ENCODE measurements around the gene KATNA1. TPM values are rescaled to one million over a fixed set of nuclear protein-coding genes. Genes with fewer than 3 reads are reported as not detected.

The KATNA1 gene
- total RNA-seq, 1 donor from 2014 or later: 13.3 TPM

DNA sequence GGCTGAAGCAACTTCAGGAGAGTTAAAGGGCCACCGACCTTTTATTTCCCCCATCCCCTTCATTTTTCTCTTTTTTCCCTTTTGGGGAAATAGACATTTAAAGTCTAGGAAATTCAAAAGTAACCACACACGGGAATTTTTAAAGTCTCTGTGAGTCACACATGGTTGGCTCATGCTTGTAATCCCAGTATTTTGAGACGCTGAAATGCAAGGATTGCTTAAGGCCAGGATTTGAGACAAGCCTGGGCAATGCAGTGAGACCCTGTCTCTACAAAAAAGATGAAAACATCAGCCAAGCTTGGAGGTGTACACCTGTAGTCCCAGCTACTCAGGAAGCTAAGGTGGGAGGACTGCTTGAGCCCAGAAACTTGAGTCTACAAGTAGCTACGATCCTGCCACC, 34.2 kb downstream of the KATNA1 start:
- H3K9me3 ChIP-seq: peaks cover 8% of the 10 kb centered on the region
- TF ChIP-seq, protein P1, sequence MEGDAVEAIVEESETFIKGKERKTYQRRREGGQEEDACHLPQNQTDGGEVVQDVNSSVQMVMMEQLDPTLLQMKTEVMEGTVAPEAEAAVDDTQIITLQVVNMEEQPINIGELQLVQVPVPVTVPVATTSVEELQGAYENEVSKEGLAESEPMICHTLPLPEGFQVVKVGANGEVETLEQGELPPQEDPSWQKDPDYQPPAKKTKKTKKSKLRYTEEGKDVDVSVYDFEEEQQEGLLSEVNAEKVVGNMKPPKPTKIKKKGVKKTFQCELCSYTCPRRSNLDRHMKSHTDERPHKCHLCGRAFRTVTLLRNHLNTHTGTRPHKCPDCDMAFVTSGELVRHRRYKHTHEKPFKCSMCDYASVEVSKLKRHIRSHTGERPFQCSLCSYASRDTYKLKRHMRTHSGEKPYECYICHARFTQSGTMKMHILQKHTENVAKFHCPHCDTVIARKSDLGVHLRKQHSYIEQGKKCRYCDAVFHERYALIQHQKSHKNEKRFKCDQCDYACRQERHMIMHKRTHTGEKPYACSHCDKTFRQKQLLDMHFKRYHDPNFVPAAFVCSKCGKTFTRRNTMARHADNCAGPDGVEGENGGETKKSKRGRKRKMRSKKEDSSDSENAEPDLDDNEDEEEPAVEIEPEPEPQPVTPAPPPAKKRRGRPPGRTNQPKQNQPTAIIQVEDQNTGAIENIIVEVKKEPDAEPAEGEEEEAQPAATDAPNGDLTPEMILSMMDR (IDR thresholded peaks at IDR 0.05): no peak
- intact Hi-C loops (cut with DNase I): no loop called here
- H3K27me3 ChIP-seq (ENCODE audit: low read depth): no peaks in the 10 kb centered on the region
- DNase-seq: no peak
- no peak overlapping the region for H3K4me3 ChIP-seq
- H3K27ac ChIP-seq: no peak overlapping the region
- no peak for ATAC-seq
- H3K36me3 ChIP-seq: peaks cover 37% of the 10 kb centered on the region
- H3K4me1 ChIP-seq: no peaks in the 10 kb centered on the region

DNA sequence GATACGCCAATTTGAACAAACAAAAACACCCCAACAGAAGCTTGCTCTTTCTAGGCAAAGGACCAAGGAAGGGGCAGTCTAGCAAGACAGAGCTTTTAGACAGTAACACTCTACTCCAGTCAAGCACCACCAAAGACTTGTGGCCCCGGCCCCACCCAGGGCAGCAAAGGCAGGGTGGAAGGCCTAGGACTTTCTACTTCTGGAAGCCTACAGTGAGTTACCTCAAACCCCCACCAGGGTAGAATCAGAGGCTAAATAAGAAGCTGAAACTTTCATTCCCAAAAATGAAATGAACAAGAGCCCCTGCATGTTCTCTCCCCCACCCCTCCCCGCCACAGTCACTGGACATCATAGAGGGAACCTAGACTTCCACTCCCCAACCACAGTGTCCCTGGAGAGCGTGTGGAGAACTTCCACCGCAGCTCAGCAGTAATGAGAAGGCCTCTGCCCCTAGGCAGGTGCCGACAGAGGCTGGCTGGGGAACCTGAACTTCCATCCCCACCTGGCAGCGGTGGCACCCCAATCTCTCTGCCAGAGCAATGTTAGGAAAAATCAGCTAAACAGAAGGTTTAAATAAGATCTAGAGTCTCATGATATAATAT, 40.0 kb downstream of the KATNA1 start:
- no peaks in the 10 kb centered on the region for H3K27me3 ChIP-seq (ENCODE audit: low read depth)
- intact Hi-C loops (cut with DNase I): no loop called here
- no peak for ATAC-seq

DNA sequence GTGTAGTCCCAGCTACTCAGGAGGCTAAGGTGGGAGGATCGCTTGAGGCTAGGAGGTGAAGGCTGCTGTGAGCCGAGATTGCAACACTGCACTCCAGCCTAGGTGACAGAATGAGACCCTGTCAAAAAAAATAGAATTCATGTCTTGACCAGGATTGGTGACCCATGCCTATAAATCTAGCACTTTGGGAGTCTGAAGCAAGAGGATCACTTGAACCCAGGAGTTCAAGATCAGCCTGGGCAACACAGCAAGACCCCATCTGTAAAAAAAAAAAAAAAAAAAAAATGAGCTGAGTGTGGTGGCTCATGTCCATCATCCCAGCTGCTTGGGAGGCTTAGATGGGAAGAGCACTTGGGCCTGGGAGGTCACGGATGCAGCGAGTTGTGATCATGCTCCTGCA, 48.0 kb downstream of the KATNA1 start:
- TF ChIP-seq, protein P1 (IDR thresholded peaks at IDR 0.05): no peak
- Histone ChIP-seq H3K27ac (no peak overlapping the region), H3K36me3 (peaks cover 68% of the 10 kb centered on the region), H3K9me3 (no peaks in the 10 kb centered on the region), H3K27me3 (ENCODE audit: low read depth) (no peaks in the 10 kb centered on the region), H3K4me1 (no peaks in the 10 kb centered on the region), H3K4me3 (no peak overlapping the region)
- intact Hi-C loops (cut with DNase I): no loop called here
- DNase-seq (no peak), ATAC-seq (no peak)

More for the DNA sequence above, 40.0 kb downstream of the KATNA1 start:
- Histone ChIP-seq H3K27ac (no peak overlapping the region), H3K9me3 (peaks cover 2% of the 10 kb centered on the region), H3K36me3 (peaks cover 11% of the 10 kb centered on the region), H3K4me1 (no peaks in the 10 kb centered on the region), H3K4me3 (no peak overlapping the region)
- TF ChIP-seq, protein P1 (IDR thresholded peaks at IDR 0.05): no peak
- no peak for DNase-seq

DNA sequence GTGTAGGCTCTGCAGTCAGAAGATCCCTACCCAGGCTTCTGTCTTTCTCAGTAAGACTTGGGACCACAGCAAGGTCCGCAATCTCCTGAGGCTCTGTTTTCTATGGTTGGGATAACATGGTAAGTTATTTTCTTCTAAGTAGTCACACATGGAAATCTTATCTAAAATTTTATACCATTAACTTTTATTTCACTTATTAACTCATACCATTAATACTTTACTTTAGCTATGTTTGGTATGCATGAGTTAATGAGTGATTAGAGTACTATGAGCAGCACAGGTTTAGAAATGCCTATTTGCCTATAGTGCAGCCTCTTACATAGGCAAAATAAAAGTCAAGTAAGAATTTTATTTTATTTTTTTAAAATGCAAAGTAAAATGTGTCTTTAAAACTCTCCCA, 55.1 kb downstream of the KATNA1 start:
- Histone ChIP-seq H3K36me3 (peaks cover 87% of the 10 kb centered on the region), H3K27ac (no peak overlapping the region), H3K4me3 (no peak overlapping the region), H3K27me3 (ENCODE audit: low read depth) (no peaks in the 10 kb centered on the region), H3K4me1 (no peaks in the 10 kb centered on the region), H3K9me3 (no peaks in the 10 kb centered on the region)
- intact Hi-C loops (cut with DNase I): no loop called here
- DNase-seq: no peak
- ATAC-seq: no peak
- TF ChIP-seq, protein P1 (IDR thresholded peaks at IDR 0.05): no peak

DNA sequence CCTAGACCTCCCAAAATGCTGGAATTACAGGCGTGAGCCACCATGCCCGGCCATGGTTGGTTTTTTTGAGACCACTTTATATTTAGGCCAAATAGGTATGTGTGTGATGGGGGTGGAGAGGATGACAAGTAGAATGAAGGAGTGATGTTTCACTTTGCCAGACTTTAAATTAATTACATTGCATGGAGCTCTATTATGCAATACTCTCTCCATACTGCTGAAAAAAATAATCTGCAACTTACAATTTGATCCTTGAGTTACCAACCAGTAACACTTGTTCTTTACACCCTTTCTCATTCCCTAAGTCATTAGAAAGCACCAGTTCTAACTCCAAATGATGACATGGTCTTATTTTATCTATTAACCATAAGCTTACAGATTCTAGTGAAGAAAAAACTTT, 55.5 kb downstream of the KATNA1 start:
- Histone ChIP-seq H3K27ac (no peak overlapping the region), H3K4me3 (no peak overlapping the region), H3K27me3 (ENCODE audit: low read depth) (no peaks in the 10 kb centered on the region), H3K36me3 (peaks cover 85% of the 10 kb centered on the region), H3K4me1 (no peaks in the 10 kb centered on the region), H3K9me3 (no peaks in the 10 kb centered on the region)
- TF ChIP-seq, protein P1 (IDR thresholded peaks at IDR 0.05): no peak
- DNase-seq (no peak), ATAC-seq (no peak)
- intact Hi-C loops (cut with DNase I): no loop called here

All from lower lobe of right lung (tissue), 2 donors.